ENCODE results near the gene NHEJ1.

The NHEJ1 gene

GRCh38 chr2:219199470-219200211 lies 39.0 kb upstream of the NHEJ1 start:
- no peak for DNase-seq (ENCODE audit: low read depth, low spot score)
- TF ChIP-seq, protein P1, sequence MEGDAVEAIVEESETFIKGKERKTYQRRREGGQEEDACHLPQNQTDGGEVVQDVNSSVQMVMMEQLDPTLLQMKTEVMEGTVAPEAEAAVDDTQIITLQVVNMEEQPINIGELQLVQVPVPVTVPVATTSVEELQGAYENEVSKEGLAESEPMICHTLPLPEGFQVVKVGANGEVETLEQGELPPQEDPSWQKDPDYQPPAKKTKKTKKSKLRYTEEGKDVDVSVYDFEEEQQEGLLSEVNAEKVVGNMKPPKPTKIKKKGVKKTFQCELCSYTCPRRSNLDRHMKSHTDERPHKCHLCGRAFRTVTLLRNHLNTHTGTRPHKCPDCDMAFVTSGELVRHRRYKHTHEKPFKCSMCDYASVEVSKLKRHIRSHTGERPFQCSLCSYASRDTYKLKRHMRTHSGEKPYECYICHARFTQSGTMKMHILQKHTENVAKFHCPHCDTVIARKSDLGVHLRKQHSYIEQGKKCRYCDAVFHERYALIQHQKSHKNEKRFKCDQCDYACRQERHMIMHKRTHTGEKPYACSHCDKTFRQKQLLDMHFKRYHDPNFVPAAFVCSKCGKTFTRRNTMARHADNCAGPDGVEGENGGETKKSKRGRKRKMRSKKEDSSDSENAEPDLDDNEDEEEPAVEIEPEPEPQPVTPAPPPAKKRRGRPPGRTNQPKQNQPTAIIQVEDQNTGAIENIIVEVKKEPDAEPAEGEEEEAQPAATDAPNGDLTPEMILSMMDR (IDR thresholded peaks at IDR 0.05; ENCODE audit: insufficient read depth, low read length, missing control alignments), result no peak
- no peak overlapping the region for H3K4me3 ChIP-seq (ENCODE audit: low read depth, low read length)
- ChIA-PET POLR2A (no interaction called here), CTCF (interaction anchor here (0.7 to 1.4 kb wide), 4 partner anchors 20 to 80 kb away, joined by 3 to 4 read pairs (median 3); partner anchors contain the start of gene NHEJ1)

GRCh38 chr2:219198974-219199373 lies 38.4 kb upstream of the NHEJ1 start:
- no peak overlapping the region for H3K4me3 ChIP-seq (ENCODE audit: low read depth, low read length)
- no peak for DNase-seq (ENCODE audit: low read depth, low spot score)
- CTCF ChIA-PET, result interaction anchor here (0.7 to 1.1 kb wide), 2 partner anchors 39 to 78 kb away, joined by 3 to 4 read pairs; partner anchors contain the start of gene NHEJ1
- TF ChIP-seq, protein P1 (IDR thresholded peaks at IDR 0.05; ENCODE audit: insufficient read depth, low read length, missing control alignments), result no peak
- POLR2A ChIA-PET, result no interaction called here

- CTCF ChIA-PET, result interaction anchor here (1.0 to 2.1 kb wide), 3 partner anchors 9 to 26 kb away, joined by 3 to 5 read pairs (median 4); partner anchors contain the start of genes CNPPD1 and ZFAND2B
These were observed 36.8 kb upstream of the NHEJ1 start for GRCh38 chr2:219197388-219197787.

DNA sequence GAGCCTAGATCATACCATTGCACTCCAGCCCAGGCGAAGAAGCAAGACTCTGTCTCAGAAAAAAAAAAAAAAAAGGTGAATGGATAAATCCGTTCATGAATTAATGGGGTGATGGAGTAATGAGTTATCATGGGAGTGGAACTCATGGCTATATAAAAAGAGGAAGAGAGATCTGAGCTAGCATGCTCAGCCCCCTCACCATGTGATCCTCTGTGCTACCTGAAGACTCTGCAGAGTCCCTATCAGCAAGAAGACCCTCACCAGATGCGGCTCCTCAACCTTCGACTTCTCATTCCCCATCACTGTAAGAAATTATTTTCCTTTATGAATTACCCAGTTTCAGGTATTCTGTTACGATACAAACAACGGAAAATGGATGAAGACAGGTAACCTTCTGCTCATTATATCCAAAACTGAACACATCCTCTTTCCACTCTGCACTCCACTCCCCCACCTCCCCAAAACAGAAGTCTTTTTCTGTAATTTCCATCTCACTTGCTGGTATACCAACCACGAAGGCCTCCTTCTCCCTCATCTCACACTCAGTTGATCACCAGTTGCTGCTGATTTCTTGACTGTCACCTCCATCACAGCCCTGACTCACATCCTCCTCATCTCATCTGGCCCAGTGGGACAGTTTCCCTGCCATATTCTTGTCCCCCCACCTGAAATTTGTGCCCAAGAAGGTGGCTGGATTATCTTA lies 26.3 kb upstream of the NHEJ1 start:
- ChIA-PET CTCF (interaction anchor here (0.6 kb wide), 1 partner anchor 286 kb away, joined by 3 read pairs; no protein-coding TSS in a partner anchor), POLR2A (no interaction called here)
- DNase-seq (ENCODE audit: low read depth, low spot score), result no peak
- TF ChIP-seq, protein P1 (IDR thresholded peaks at IDR 0.05; ENCODE audit: insufficient read depth, low read length, missing control alignments), result no peak
- no peak overlapping the region for H3K4me3 ChIP-seq (ENCODE audit: low read depth, low read length)

More at GRCh38 chr2:219197388-219197787, 36.8 kb upstream of the NHEJ1 start:
- H3K4me3 ChIP-seq (ENCODE audit: low read depth, low read length), result no peak overlapping the region
- TF ChIP-seq, protein P1 (IDR thresholded peaks at IDR 0.05; ENCODE audit: insufficient read depth, low read length, missing control alignments), result no peak
- POLR2A ChIA-PET, result interaction anchor here (1.2 kb wide), 1 partner anchor 21 kb away, joined by 3 read pairs; the partner anchor contains the start of gene CNPPD1
- no peak for DNase-seq (ENCODE audit: low read depth, low spot score)

DNA sequence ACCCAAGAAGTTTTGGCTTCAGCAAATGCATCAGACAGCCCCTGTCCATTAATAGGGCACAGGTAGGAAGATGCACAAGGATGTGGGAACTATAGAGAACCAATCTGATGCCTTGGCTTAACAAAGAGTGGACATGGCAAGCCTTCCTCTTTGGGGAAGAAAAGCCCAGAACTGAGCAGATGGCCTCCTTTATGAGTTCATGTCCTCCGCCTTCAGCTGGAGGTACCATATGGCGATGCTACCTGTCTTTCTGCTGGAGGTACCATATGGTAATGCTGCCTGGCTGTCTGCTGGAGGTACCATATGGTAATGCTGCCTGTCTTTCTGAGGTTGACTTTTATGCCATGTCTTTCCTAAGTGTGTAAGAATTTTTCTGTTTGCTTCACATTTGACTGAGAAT lies 23.5 kb upstream of the NHEJ1 start:
- ChIA-PET POLR2A (interaction anchor here (2.9 kb wide), 1 partner anchor 23 kb away, joined by 6 read pairs; the partner anchor contains the start of gene ZFAND2B), CTCF (interaction anchor here (0.7 to 5.8 kb wide), 5 partner anchors 9 to 110 kb away, joined by 3 to 37 read pairs (median 5); partner anchors contain the start of gene SLC23A3)
- TF ChIP-seq, protein P1 (IDR thresholded peaks at IDR 0.05; ENCODE audit: insufficient read depth, low read length, missing control alignments), result no peak
- no peak overlapping the region for H3K4me3 ChIP-seq (ENCODE audit: low read depth, low read length)
- no peak for DNase-seq (ENCODE audit: low read depth, low spot score)
